HepG2 (cell line): ENCODE measurements around the gene RNF133. TPM values are rescaled to one million over a fixed set of nuclear protein-coding genes. Genes with fewer than 3 reads are reported as not detected.

Experiments
- ATAC-seq: fragments of 200-7000 bp; cut with Tn5 transposase; 3 replicates; pipeline ENCODE4 v1.9.1; 2020; ENCODE audit warnings: mild to moderate bottlenecking, moderate library complexity
- BruUV-seq: library from RNA; stranded (reverse); fragments of 400-500 nt; replicated peaks from 2 replicates; lab custom pipeline; 2021; lab: Mats Ljungman, UMichigan
- CTCF ChIA-PET: fragments of 300-600 bp; formaldehyde crosslinking; extraction: SDS; loops from one replicate; lab custom pipeline; 2021; ENCODE audit warnings: low total read pairs, inconsistent platforms, low intra/inter-chr PET ratio; lab: Yijun Ruan, JAX
- POLR2A ChIA-PET: fragments of 350-600 bp; sonication (Branson Sonifier 250); formaldehyde crosslinking; loops from one replicate; lab custom pipeline; 2020; ENCODE audit warnings: antibody characterized with exemption, inconsistent platforms; lab: Yijun Ruan, JAX
- DNase-seq: peaks from one replicate; pipeline ENCODE4 v3.0.0-alpha.2; 2015; ENCODE audit warnings: low spot score
- FAIRE-seq: peaks from 3 replicates; lab custom pipeline; 2011; peaks lifted over from hg19 to GRCh38; lab: Jason Lieb, UNC
- H2AFZ ChIP-seq: one replicate; pipeline ENCODE4 v1.6.1; 2011; ENCODE audit warnings: low read length, inconsistent platforms
- H3K27ac ChIP-seq: fragments of 300-600 bp; 3 replicates; pipeline ENCODE4 v1.8.0; 2011; ENCODE audit warnings: mixed run types, mild to moderate bottlenecking, mixed read lengths, low read length, inconsistent platforms; ENCODE audit not compliant: insufficient read depth; ENCODE audit errors: extremely low read length
- H3K27me3 ChIP-seq, 2 experiments: fragments of 200-600 bp in 1 of 2; 2 replicates in 1 of 2; 3 replicates in 1 of 2; pipeline versions ENCODE4 v1.6.0 to v1.8.0; 2011; ENCODE audit warnings: low read length in 2 of 2, mild to moderate bottlenecking in 2 of 2, moderate library complexity in 2 of 2, inconsistent platforms in 1 of 2; ENCODE audit not compliant: insufficient read depth in 2 of 2, control insufficient read depth in 1 of 2
- H3K36me3 ChIP-seq, 2 experiments: fragments of 200-600 bp in 1 of 2; replicated peaks in 1 of 2; 2 replicates in 1 of 2; 3 replicates in 1 of 2; pipeline versions ENCODE4 v1.5.1 to v1.8.0; 2011; ENCODE audit warnings: low read length in 2 of 2, inconsistent platforms in 1 of 2; ENCODE audit not compliant: insufficient read depth in 2 of 2, control insufficient read depth in 1 of 2
- H3K4me1 ChIP-seq: 2 replicates; pipeline ENCODE4 v1.5.1; 2012; ENCODE audit warnings: low read length, inconsistent platforms; ENCODE audit not compliant: insufficient read depth
- H3K4me2 ChIP-seq: 2 replicates; pipeline ENCODE4 v1.6.0; 2011; ENCODE audit warnings: low read depth, low read length, inconsistent platforms
- H3K4me3 ChIP-seq, 3 experiments: fragments of 200-600 bp in 1 of 3; sonication (generic), shearing (Covaris generic) in 1 of 3; replicated peaks in 1 of 3; 2 replicates each; pipeline ENCODE4 v1.5.1; 2011 to 2016; ENCODE audit warnings: low read length in 3 of 3, inconsistent platforms in 2 of 3, low read depth in 2 of 3, mild to moderate bottlenecking in 2 of 3, control low read depth in 1 of 3, mixed read lengths in 1 of 3; ENCODE audit not compliant: insufficient read depth in 1 of 3
- H3K79me2 ChIP-seq: one replicate; pipeline ENCODE4 v1.6.1; 2011; ENCODE audit warnings: low read length, inconsistent platforms; ENCODE audit not compliant: insufficient read depth
- H3K9ac ChIP-seq: 2 replicates; pipeline ENCODE4 v1.6.0; 2011; ENCODE audit warnings: mild to moderate bottlenecking, low read depth, low read length, inconsistent platforms; ENCODE audit not compliant: insufficient read depth
- H3K9me3 ChIP-seq: 2 replicates; pipeline ENCODE4 v1.5.1; 2012; ENCODE audit warnings: mild to moderate bottlenecking, low read length
- H4K20me1 ChIP-seq: 2 replicates; pipeline ENCODE4 v1.6.0; 2011; ENCODE audit warnings: inconsistent platforms, mild to moderate bottlenecking, low read length, moderate library complexity; ENCODE audit not compliant: insufficient read depth
- AHR ChIP-seq: IDR thresholded peaks from 2 replicates; pipeline ENCODE4 v1.6.1; 2018; ENCODE audit warnings: missing genetic modification reagents, missing compliant biosample characterization
- GPN1 ChIP-seq: sonication (generic); formaldehyde crosslinking; IDR thresholded peaks from 2 replicates; pipeline ENCODE4 v1.5.1; 2020; ENCODE audit warnings: missing genetic modification reagents, borderline replicate concordance
- KDM1A ChIP-seq: IDR thresholded peaks from 2 replicates; pipeline ENCODE4 v1.6.1; 2016; ENCODE audit warnings: missing compliant biosample characterization
- MAFK ChIP-seq, 2 experiments: IDR thresholded peaks in 1 of 2; conservative IDR thresholded peaks in 1 of 2; 2 replicates each; pipeline ENCODE4 v1.6.1; 2011; ENCODE audit warnings: improper control_type of control experiment in 2 of 2, low read length in 2 of 2
- NR3C1 ChIP-seq: sonication (generic); formaldehyde crosslinking; IDR thresholded peaks from 2 replicates; pipeline ENCODE4 v1.4.0; 2020; ENCODE audit warnings: missing genetic modification reagents
- POLR2AphosphoS2 ChIP-seq: IDR thresholded peaks from 2 replicates; pipeline ENCODE4 v1.6.1; 2011; ENCODE audit warnings: low read depth, low read length, improper control_type of control experiment
- RBAK ChIP-seq: sonication (generic); formaldehyde crosslinking; IDR thresholded peaks from 2 replicates; pipeline ENCODE4 v1.5.1; 2020; ENCODE audit warnings: mild to moderate bottlenecking, missing genetic modification reagents
- WGBS: methylation state at CpG from one replicate; pipeline ENCODE4 v1.1.6; 2017; ENCODE audit warnings: low lambda C conversion rate; 5-methylcytosine and 5-hydroxymethylcytosine counted together
- in situ Hi-C: cut with HindIII; loops from 2 replicates; pipeline ENCODE4 v1.10.0; 2017; ENCODE audit warnings: low pct_unique_long_range_greater_than_20kb; ENCODE audit not compliant: extremely low pct_ligation_motif_present
- intact Hi-C: fragments of 100-400 bp; cut with micrococcal nuclease; formaldehyde crosslinking; loops from one replicate; pipeline ENCODE4 v1.10.0; 2022; ENCODE audit not compliant: unreplicated experiment
- polyA plus RNA-seq, 8 experiments: library from polyadenylated mRNA; depleted of rRNA in 3 of 8; stranded (reverse) in 7 of 8; unstranded in 1 of 8; fragments of >200 nt; fragmentation: Illumina TruSeq in 4 of 8; extraction: Trizol in 4 of 8; gene quantifications; 2 replicates each; pipeline versions ENCODE4 v1.2.1 to v1.2.3, GENCODE V29; 2011 to 2016; ENCODE audit warnings: low read depth in 4 of 8, missing spikeins in 1 of 8, mixed read lengths in 1 of 8; ENCODE audit not compliant: insufficient read depth in 1 of 8
- total RNA-seq, 5 experiments: library from RNA; depleted of rRNA; stranded (reverse); fragments of >200 nt; fragmentation: Illumina TruSeq; extraction: Trizol; gene quantifications; 2 replicates each; pipeline ENCODE4 v1.2.3, GENCODE V29; 2016; ENCODE audit warnings: low read depth in 1 of 5
- TF ChIP-seq, protein P1 (sequence below): sonication (generic); formaldehyde crosslinking; IDR thresholded peaks from 2 replicates; pipeline ENCODE4 v1.8.1; 2023; ENCODE audit warnings: mild to moderate bottlenecking, missing genetic modification reagents, borderline replicate concordance
- TF ChIP-seq, protein P2 (sequence below): conservative IDR thresholded peaks from 2 replicates; pipeline ENCODE4 v1.6.1; 2018; ENCODE audit warnings: missing genetic modification reagents

RNF133 gene
- total and polyA plus RNA-seq, 2 of the 13 experiments (the other 11 are each of a cell fraction or from before 2014, with no cell fraction given): 0.13 to 1.00 TPM

DNA sequence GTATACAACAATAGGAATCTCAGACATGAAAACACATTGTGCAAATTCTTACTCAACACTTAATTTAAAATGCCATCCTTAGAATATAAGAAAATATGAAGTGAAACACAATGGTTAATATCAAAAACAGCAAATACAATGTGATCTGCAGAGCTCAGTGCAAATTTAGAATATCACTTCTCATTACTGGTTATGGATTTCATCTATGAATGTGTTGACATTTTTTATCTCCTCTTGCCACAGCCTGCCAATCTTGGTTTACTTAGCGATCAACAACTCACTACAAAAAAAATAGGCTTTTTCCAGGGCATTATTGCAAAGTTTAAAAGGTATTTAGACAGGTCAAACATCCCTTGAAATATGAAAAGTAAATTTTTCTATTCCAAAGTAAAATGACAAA lies 28.8 kb upstream of the RNF133 start (continued):
- TF ChIP-seq GPN1 (CRISPR knock-in tag): no peak

DNA sequence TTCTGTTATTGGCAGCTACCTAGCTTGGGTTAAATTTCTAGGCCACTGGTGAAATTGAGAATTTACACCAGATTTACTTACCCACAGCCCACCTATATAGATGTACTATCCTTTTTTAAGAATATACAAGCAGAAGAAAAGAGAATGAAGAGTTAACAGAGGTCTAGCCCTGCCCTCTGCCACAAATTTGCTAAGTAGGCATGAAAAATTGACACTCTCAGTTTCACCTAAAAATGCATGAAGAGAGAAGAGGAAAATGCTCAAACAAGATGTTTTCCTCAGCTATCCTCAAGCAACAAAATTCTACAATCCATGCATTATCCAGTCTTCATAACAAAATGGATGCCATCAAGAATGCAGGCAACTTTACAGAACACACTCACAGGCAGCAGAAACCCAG lies 28.4 kb upstream of the RNF133 start:
- Histone ChIP-seq H3K4me3 (no peak overlapping the region), H3K9me3 (no peaks in the 10 kb centered on the region), H3K36me3 (no peaks in the 10 kb centered on the region), H3K4me2 (no peak overlapping the region), H2AFZ (no peak overlapping the region), H4K20me1 (no peaks in the 10 kb centered on the region), H3K27ac (no peak overlapping the region), H3K27me3 (no peaks in the 10 kb centered on the region)
- intact Hi-C loops (no loop called here), in situ Hi-C loops (no loop called here)
- no peak for DNase-seq
- ATAC-seq: no peak
- POLR2A ChIA-PET: no interaction called here
- FAIRE-seq: no peak
- CTCF ChIA-PET: no interaction called here
- no TSS peak for BruUV-seq
- TF ChIP-seq POLR2AphosphoS2 (no peak), NR3C1 (no peak)
- TF ChIP-seq, protein P1, sequence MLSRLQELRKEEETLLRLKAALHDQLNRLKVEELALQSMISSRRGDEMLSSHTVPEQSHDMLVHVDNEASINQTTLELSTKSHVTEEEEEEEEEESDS: no peak
- TF ChIP-seq, all 625 proteins: peak for 0
- Histone ChIP-seq H3K79me2 (peaks cover 3% of the 10 kb centered on the region), H3K9ac (no peak overlapping the region), H3K4me1 (no peaks in the 10 kb centered on the region)

DNA sequence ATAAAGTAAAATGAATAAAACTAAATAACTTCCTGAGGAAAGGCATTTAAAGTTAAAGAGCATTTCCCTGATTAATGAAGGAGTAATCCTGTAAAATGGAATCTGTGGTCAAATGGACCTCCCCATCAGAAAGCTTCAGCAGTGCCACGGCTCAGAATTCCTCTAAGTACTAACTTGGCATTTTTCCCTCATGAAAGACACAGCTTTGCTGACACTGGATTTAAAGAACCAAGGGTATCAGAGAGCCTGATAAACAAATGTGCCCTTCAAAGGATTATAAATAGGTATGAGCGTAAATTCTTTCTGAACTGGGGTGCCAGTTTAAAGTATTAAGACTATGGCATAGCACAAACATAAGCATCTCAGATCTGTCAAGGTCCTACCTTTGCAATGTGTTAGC lies 28.0 kb upstream of the RNF133 start:
- Histone ChIP-seq H3K27ac (no peak overlapping the region), H3K9me3 (no peaks in the 10 kb centered on the region), H3K27me3 (no peaks in the 10 kb centered on the region), H3K4me2 (no peak overlapping the region), H2AFZ (no peak overlapping the region), H3K79me2 (peaks cover 3% of the 10 kb centered on the region), H3K4me1 (no peaks in the 10 kb centered on the region), H4K20me1 (no peaks in the 10 kb centered on the region), H3K4me3 (no peak overlapping the region), H3K36me3 (no peaks in the 10 kb centered on the region), H3K9ac (no peak overlapping the region)
- DNase-seq: no peak
- in situ Hi-C loops (no loop called here), intact Hi-C loops (no loop called here)
- FAIRE-seq: no peak
- no peak for ATAC-seq
- no peak for TF ChIP-seq AHR (CRISPR knock-in tag)
- TF ChIP-seq KDM1A (CRISPR knock-in tag): no peak
- TF ChIP-seq RBAK: no peak
- TF ChIP-seq, protein P2, sequence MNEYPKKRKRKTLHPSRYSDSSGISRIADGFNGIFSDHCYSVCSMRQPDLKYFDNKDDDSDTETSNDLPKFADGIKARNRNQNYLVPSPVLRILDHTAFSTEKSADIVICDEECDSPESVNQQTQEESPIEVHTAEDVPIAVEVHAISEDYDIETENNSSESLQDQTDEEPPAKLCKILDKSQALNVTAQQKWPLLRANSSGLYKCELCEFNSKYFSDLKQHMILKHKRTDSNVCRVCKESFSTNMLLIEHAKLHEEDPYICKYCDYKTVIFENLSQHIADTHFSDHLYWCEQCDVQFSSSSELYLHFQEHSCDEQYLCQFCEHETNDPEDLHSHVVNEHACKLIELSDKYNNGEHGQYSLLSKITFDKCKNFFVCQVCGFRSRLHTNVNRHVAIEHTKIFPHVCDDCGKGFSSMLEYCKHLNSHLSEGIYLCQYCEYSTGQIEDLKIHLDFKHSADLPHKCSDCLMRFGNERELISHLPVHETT (CRISPR knock-in tag): no peak
- TF ChIP-seq MAFK (conservative IDR thresholded peaks at IDR 0.05 in 1 of 2, IDR thresholded peaks at IDR 0.05 in 1 of 2; ENCODE audit: low read length in 2 of 2): peak in 1 of 2 experiments; percentile 15; a peak in 1 of 4 replicates
- CTCF ChIA-PET: no interaction called here
- 94% methylated on average over 2 of the region's 2 CpGs for WGBS
- POLR2A ChIA-PET: no interaction called here
- no TSS peak for BruUV-seq
